Right lung (tissue), 10 donors: ENCODE results near the gene CDC42BPB. TPM values are rescaled to one million over a fixed set of nuclear protein-coding genes. Genes with fewer than 3 reads are reported as not detected.
A peak's percentile ranks its signal among the peaks of the same experiment; 100 is the strongest.

Experiments
- DNase-seq, 2 donors: peaks; one replicate each; pipeline ENCODE4 v3.0.0-alpha.2; 2013
- long read RNA-seq, 8 donors: transcript quantifications; one replicate each; lab custom pipeline, GENCODE V29; 2026
- polyA plus RNA-seq, 5 donors: library from polyadenylated mRNA; unstranded; fragments of 120-200 nt; gene quantifications; one replicate each; pipeline versions ENCODE4 v1.2.1 to v1.2.3, GENCODE V29; 2013; ENCODE audit warnings: inconsistent platforms in 1 of 5, low replicate concordance in 1 of 5; ENCODE audit not compliant: insufficient read length in 5 of 5, insufficient read depth in 1 of 5

The CDC42BPB gene, protein sequence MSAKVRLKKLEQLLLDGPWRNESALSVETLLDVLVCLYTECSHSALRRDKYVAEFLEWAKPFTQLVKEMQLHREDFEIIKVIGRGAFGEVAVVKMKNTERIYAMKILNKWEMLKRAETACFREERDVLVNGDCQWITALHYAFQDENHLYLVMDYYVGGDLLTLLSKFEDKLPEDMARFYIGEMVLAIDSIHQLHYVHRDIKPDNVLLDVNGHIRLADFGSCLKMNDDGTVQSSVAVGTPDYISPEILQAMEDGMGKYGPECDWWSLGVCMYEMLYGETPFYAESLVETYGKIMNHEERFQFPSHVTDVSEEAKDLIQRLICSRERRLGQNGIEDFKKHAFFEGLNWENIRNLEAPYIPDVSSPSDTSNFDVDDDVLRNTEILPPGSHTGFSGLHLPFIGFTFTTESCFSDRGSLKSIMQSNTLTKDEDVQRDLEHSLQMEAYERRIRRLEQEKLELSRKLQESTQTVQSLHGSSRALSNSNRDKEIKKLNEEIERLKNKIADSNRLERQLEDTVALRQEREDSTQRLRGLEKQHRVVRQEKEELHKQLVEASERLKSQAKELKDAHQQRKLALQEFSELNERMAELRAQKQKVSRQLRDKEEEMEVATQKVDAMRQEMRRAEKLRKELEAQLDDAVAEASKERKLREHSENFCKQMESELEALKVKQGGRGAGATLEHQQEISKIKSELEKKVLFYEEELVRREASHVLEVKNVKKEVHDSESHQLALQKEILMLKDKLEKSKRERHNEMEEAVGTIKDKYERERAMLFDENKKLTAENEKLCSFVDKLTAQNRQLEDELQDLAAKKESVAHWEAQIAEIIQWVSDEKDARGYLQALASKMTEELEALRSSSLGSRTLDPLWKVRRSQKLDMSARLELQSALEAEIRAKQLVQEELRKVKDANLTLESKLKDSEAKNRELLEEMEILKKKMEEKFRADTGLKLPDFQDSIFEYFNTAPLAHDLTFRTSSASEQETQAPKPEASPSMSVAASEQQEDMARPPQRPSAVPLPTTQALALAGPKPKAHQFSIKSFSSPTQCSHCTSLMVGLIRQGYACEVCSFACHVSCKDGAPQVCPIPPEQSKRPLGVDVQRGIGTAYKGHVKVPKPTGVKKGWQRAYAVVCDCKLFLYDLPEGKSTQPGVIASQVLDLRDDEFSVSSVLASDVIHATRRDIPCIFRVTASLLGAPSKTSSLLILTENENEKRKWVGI (N-terminal part only)
- polyA plus RNA-seq = 10 to 100 TPM; 59.3 to 80.3 (median 69.9) TPM
- long read RNA-seq, donor 1, partial matches to known transcripts = 29 of 31 reads
- long read RNA-seq, donor 1, other reads (novel, unspliced or antisense) = 0 of 31 reads
- long read RNA-seq, donor 2, full-length matches to known transcripts = 1 of 1 reads
- long read RNA-seq, donor 2, partial matches to known transcripts = 0 of 1 reads
- long read RNA-seq, donor 2, other reads (novel, unspliced or antisense) = 0 of 1 reads
- long read RNA-seq, donor 3, partial matches to known transcripts = 43 of 141 reads
- long read RNA-seq, donor 3, other reads (novel, unspliced or antisense) = 95 of 141 reads
- long read RNA-seq, donor 4, full-length matches to known transcripts = 2 of 2 reads
- long read RNA-seq, donor 4, partial matches to known transcripts = 0 of 2 reads
- long read RNA-seq, donor 4, other reads (novel, unspliced or antisense) = 0 of 2 reads
- long read RNA-seq, donor 5, full-length matches to known transcripts = 2 of 2 reads
- long read RNA-seq, donor 5, partial matches to known transcripts = 0 of 2 reads
- long read RNA-seq, donor 5, other reads (novel, unspliced or antisense) = 0 of 2 reads
- long read RNA-seq, donor 6, full-length matches to known transcripts = 2 of 7 reads
- long read RNA-seq, donor 6, partial matches to known transcripts = 5 of 7 reads
- long read RNA-seq, donor 6, other reads (novel, unspliced or antisense) = 0 of 7 reads
- long read RNA-seq, donor 7, partial matches to known transcripts = 5 of 5 reads
- long read RNA-seq, donor 7, other reads (novel, unspliced or antisense) = 0 of 5 reads
- long read RNA-seq, donor 8, partial matches to known transcripts = 0 of 1 reads
- long read RNA-seq, donor 8, other reads (novel, unspliced or antisense) = 0 of 1 reads

DNA sequence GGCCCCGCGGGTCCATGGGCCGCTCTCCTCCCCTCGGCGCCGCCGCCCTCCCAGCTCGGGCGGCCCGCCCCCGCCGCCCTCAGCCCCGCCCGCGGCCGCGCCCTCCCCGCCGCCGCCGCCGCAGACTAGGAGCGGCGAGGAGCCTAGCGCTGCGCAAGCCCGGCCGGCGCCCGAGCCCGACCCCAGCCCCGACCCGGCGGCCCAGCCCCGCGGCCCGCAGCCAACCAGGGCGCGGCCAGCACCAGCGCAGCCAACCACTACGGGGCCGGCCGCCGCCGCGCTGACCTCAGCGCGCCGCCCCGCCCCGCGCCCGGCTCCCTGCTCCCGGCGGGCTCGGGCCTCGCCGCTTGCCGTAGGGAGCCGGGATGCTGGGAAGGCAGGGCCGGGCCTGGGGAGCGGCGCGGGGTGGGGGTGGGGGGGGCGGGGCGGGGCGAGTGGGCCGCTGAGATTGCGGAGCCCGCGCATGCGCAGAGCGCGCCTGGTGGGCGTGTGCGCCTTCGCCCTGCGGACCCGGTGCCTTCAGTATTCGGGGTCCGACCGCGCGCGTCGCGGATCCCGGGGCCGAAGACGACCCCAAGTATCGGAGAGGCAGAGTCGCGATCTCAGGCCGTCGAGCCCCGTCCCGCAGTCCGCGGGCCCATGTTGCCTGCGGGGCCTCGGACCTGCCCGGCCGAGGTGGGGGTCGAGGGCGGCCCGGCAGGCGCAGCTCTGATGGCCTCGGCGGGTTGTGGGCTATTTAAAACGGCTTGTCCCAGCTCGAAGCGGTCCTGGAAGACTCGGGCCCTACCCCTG is at the start of gene CDC42BPB:
CDC42BPB (minus strand) TSS at position 178 of the 792 bp plus-strand sequence. CDS start 376 bp downstream, outside the sequence.
- DNase-seq = peak; percentile 87 to 89

DNA sequence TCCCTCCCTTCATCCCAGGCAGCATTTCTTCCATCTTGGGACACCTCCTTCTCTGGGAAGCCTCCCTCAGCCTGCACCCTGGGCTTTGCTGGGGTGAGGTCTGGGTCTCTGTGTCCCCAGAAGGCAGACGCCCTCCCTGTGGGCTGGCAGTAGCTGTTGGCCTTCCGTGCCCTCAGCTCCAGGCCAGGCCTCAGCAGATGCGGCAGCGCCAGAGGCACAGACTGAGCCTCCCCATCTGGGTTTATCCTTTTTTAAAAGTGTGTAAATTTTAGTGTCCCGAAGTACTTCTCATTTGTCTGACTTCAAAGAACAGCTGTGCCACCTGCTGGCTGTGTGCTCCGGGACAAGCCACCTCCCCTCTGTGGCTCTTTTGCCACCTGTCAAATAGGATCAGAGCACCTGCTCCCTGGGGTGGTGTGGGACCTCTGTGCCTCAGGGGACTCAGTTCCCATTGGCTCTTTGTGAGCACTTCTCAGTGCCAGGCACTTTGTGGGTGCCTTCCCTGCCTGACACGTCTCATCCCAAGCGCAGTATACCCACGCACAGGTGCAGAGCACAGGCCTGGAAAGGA is 48.3 kb upstream of the CDC42BPB start:
- no peak for DNase-seq

DNA sequence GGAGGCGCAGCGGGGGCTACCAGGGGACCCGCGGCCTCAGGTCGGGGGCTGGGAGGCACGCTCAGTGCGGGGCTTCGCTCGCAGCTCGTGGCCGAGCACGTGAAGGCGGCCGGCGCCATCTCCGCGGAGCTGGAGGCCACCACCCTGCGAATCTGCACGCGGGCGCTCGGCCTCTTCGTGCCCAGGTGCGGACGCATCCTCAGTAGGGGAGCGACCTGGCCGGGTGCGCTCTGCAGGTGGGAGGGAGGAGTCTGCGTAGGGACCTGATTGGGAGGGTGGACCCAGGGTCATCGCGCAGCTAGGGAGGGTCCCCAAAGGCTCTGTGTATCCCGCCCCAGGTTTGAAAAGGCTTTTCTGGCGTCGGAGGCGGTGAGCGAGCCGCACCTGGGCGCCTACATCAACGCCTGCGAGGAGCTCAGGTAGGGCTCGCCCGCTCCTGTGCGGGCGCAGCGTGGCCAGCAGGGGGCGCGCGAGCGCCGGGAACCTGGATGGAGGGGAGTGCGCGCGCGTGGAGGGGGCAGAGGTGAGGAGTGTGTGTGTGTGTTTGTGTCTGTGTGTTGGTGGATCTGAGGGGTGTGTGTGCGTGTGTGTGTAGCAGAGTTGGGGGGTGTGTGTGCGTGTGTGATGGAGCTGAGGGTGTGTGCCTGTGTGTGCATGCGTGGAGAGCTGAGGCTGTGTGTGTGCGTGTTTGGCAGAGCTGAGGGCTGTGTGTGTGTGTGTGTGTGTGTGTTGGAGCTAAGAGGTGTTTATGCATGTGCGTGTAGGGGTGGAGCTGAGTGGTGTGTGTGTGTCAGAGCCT is 47.5 kb upstream of the CDC42BPB start:
- peak in 1 of 2 donors; percentile 59 for DNase-seq

DNA sequence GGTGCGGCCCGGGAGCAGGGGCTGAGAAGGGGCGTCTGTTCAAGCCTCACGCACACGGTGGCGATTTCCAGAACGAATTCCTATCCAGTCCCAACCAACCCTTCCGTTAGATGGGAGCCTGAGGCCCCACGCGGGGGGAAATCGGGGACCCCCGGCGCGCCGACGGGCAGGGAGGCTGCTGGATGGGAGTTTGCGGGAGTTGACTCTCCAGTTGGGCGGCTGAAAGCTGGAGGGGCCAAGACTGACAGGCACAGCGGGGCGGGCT is 47.0 kb upstream of the CDC42BPB start:
- DNase-seq = no peak

DNA sequence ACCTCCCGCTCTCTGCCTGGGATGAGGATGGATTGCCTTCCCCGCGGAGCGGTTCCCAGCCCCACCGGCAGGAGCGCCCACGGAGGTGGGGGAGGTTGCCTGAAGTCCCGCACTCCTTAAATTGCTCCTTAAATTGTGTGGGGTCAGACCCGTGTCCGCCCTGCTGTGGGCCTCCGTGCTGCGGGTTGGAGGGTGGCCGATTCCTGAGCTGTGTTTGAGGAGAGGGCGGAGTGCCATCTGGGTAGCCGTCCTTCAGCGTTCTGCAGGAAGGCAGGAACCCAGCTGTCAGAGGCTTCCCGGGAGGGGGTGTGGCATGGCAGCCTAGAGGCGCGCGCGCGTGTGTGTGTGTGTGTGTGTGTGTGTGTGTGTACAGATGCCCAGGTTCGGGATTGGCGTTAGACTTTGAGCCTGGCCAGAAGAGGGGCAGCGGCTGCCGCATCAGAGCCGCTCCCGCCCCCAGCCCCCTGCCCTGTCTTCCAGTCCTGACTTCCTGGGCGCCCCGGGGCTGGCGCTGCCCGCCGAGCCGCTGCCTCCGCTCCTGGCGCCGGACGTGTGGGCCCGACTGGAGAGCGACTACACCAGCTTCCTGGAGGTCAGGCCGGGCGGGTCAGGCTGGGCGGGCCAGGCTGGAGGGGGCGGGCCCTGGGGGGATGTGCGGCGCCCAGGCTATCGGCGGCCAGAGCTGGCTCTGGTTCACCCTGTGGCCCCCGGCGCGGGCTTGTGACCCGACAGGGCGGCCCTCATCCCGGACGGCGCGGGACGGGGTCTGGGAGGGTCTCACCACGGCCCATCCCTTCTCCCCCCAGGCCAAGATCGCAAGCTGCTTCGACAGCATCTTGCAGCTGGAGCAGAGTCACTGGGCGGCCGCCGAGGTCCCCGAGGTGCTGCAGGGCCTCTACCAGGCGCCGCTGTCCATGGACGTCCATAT is 46.4 kb upstream of the CDC42BPB start:
- no peak for DNase-seq

DNA sequence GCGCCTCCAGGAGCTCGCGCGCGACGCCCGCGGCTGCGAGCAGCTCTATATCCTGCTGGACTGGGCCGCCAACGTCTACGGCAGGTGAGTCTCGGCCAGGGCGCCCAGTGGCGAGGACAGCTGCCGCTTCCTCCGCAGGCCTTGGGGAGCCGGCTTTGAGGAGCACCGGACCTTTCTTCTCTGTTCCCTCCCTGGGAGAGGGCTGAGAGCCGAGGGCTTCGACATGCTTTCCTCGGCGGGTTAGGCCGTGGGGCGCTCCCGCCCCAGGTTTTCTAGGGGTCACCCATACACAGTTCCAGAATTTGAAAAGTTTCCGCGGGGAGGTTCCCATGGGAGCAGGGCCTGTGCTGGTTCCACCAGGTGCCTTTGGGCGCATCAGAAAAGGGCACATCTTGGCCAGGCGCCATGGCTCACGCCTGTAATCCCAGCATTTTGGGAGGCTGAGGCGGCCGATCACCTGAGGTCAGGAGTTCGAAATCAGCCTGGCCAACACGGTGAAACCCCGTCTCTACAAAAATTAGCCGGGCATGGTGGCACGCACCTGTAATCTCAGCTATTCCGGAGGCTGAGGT is 45.4 kb upstream of the CDC42BPB start:
- no peak for DNase-seq

DNA sequence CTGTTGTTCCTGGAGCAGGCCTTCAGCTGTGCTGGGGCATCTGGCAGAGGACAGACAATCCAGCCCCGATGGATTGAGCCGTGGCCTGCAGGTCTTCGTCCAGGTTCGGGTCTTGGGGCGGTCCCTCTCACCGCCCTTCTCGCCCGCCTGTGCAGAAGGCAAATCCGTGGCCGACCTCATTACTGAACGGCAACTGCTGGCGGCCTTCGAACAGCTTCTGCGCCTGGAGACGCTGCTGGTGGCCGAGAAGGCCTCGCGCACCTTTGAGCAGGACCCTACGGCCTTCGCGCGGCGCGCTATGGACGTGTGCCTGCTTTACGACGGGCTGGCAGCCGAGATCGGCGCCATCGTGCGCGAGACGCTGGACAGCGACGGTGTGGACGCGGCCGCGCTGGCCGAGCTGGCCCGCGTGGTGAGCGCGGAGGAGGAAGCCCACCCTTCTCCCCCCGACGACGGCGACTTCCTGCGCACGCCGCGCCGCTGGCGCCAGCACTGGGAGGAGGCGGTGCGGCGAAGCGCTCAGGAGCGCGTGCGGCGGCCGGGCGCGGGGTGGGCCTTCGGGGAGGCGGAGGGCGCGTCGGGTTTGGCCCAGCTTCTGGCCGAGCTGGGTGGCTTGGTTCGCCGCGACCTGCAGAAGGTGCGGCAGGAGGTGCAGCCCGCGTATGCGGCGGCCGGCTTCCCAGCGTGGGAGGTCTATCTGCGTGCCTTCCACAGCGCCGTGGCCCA is 44.8 kb upstream of the CDC42BPB start:
- no peak for DNase-seq

DNA sequence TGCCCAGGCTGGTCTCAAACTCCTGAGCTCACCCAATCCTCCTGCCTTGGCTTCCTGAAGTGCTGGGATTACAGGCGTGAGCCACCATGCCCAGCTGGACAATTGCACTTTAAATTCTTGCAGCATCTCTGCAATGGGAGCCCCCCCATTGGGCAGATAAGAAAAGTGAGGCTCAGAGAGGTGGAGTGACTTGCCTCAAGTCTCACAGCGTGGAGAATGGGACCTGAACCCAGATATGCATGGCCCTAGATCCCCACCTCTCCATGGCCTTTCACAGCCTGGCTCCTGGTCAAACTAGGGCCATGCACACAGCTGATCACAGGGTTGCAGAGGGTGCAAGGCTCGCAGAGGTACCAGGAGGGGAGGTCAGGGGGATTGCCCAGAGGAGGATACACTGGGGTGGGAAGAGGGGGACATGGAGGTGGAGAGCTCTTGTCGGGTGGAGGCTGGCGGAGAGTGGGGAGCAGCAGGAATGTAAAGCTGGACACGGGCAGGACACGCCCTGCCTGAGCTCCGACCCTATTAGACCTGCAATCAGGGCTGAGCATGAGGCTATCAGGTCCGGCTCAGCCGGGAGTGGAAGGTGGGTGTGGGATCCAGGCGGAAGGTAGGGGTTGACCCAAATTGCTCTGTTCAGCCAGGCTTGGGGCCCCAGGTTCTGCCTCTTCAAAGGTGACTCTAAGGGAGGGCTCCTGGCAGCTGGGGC is 44.1 kb upstream of the CDC42BPB start:
- no peak for DNase-seq

DNA sequence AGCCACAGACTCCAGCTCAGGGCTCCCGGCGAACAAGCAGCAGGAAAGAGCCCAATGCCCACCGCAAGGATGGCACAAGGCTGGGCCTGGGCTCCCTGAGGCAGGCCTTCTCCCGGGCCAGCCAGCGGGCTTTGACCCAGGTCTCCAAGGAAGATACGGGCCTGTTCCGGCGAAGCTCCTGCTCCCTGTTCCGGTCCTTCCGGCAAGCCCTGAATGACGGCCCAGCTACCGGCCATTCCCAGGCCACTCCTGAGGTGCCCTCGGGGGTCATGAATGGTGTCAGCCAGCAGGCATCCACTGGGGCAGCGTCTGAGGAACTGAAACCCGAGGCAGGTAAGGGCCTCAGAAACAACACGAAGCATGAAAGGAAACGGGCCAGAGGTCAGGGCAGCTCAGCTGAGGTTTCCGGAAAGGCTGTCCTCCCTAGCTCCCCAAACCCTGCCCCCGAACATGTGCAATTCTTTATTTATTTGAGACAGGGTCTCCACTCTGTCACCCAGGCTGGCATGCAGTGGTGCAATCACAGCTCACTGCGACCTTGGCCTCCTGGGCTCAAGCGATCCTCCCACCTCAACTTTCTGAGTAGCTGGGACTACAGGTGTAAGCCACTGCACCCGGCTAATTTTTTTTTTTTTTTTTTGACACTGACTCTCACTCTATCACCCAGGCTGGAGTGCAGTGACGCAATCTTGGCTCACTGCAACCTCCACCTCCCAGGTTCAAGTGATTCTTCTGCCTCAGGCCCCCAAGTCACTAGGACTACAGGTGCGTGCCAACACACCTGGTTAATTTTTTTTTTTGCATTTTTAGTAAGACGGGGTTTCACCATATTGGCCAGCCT is 43.2 kb upstream of the CDC42BPB start:
- no peak for DNase-seq

DNA sequence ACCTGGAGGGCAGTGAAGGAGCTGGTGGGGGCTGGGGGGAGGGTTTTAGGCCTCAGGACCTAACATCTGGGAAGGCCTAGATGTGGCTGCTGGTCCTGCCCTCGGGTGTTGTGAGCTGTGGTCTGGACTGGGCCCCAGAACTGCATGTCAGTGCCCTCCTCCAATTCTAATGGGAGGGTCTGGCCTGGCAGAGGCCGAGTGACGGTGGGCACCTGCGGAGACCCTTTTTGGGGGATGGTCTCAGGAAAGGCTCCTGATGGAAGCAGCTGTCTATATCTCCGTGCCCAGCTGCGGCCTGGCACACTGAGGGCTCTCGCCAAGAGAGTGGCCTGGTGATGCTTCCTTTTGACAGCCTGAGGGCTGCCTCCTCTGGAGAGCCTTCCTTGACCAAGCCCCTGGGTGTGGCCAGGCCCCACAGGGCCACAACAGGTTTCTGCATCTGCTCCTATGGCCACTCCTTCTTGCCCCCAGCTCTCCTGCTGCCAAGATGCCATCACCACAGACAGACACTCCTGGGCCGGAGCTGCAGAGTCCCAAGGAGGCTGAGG is 42.5 kb upstream of the CDC42BPB start:
- no peak for DNase-seq

DNA sequence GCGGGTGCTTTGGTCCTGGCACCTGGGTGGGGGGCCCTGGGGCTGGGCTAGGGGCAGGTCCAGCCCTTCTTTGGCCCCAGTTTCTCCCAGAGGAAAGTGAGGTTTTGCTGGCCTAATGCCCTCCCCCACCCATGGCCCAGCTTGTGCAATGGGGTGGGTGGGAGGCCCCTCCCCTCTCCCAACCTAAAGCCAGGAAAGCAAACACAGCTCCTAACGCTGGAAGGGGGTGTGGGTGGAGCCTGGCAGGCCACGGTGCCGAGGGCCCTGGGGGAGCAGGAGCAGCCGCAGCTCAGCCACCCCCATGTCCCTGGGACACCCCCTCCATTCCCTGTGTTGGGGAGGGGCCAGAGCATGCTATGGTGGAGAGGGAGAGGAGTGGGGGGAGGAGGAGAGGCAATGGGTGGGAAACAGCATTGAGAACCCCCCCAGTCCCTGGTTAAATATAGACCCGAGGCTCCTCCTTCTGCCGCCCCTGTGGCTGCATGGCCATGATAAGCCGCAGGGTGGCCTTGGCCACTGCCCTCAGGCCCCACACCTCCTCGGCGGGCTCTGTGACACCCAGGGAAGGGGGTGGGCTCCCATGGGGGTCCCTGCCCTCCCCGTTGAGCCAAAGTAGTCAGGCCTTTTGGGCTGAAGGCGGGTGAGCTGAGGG is 41.9 kb upstream of the CDC42BPB start:
- no peak for DNase-seq

DNA sequence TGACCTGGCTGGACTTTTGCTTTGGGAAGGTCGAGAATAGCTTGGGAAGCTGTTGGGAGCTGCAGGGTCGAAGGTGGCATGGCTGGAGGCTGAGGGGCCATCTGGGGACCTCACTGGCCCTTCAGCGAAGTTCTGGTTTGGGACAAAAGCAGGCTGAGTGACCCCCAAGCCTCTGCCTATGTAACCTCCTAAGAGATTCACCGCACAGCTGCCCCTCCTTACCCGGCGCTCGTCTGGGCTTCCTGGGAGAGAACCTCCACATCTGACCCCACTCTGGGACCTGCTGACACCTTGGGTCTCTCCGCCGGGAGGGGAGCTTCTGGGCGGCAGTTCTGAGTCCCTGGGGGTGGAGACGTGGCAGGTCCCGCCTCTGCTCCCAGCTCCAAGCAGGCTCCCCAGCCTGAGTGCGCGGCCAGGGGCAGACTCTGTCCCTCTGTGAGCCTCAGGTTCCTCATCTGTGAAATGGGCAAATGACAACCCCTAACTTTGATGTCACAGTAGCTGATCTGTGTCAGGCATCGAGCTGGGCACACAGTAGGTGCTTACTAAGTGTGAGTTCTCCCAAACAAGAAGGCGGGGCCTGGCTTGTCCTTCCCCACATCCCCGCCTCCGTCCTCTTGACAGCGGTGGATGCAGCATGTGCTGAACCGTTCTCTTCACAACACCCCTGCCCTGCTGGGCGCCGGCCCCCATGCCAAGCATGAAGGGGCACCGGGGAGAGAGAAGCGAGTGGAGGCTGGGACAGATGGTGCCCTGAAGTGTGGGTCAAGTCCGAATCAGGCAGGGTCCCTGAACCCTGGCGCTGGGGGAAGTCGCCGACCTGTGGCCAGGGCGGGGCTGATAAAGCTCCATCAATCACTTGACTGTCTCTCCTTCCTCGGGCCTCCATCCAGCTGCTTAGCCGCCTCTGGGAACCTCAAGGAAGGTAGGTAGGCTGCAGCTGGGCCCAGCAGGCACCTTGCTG is 40.9 kb upstream of the CDC42BPB start:
- DNase-seq = no peak
